KMS-11 (cell line): Measurements from ENCODE around the gene DCLK3.

Source experiments
- H2AFZ ChIP-seq: fragments of 200-600 bp; sonication (generic); 2 replicates; pipeline ENCODE4 v1.6.1; 2016; ENCODE audit warnings: antibody characterized with exemption, mixed run types, low read depth
- H3K27ac ChIP-seq: fragments of 200-600 bp; sonication (generic); 2 replicates; pipeline ENCODE4 v1.6.1; 2016; ENCODE audit warnings: mild to moderate bottlenecking, mixed run types
- H3K27me3 ChIP-seq: fragments of 200-600 bp; sonication (generic); 2 replicates; pipeline ENCODE4 v1.6.1; 2017; ENCODE audit warnings: mild to moderate bottlenecking, low read depth, mixed run types, moderate library complexity; ENCODE audit not compliant: insufficient read depth
- H3K36me3 ChIP-seq: fragments of 200-600 bp; sonication (generic); 2 replicates; pipeline ENCODE4 v1.6.1; 2017; ENCODE audit warnings: mild to moderate bottlenecking, mixed run types; ENCODE audit not compliant: insufficient read depth
- H3K4me1 ChIP-seq: fragments of 200-600 bp; sonication (generic); 2 replicates; pipeline ENCODE4 v1.6.1; 2016; ENCODE audit warnings: mild to moderate bottlenecking, low read depth, mixed run types; ENCODE audit not compliant: poor library complexity, severe bottlenecking
- H3K4me2 ChIP-seq: fragments of 200-600 bp; sonication (generic); 2 replicates; pipeline ENCODE4 v1.7.0; 2016; ENCODE audit warnings: mild to moderate bottlenecking, mixed run types
- H3K4me3 ChIP-seq: fragments of 200-600 bp; sonication (generic); IDR thresholded peaks from 2 replicates; pipeline ENCODE4 v1.6.1; 2017; ENCODE audit warnings: low read depth, low read length, mixed read lengths; ENCODE audit not compliant: insufficient read depth
- H3K79me2 ChIP-seq: fragments of 200-600 bp; sonication (generic); 2 replicates; pipeline ENCODE4 v1.6.1; 2016; ENCODE audit warnings: low read depth, mixed run types; ENCODE audit not compliant: insufficient read depth
- H3K9ac ChIP-seq: fragments of 200-600 bp; sonication (generic); 2 replicates; pipeline ENCODE4 v1.6.1; 2016; ENCODE audit warnings: mild to moderate bottlenecking, mixed run types
- H4K20me1 ChIP-seq: fragments of 200-600 bp; sonication (generic); 2 replicates; pipeline ENCODE4 v1.6.1; 2016; ENCODE audit warnings: mild to moderate bottlenecking, mixed run types; ENCODE audit not compliant: insufficient read depth
- TF ChIP-seq, protein P1 (sequence below): fragments of 200-600 bp; sonication (generic); conservative IDR thresholded peaks from 2 replicates; pipeline ENCODE4 v1.6.1; 2017; ENCODE audit warnings: low read depth, mild to moderate bottlenecking, antibody characterized with exemption, low read length, moderate library complexity, mixed read lengths

Gene DCLK3

GRCh38 chr3:36796161-36796560 lies 31.8 kb upstream of the DCLK3 start:
- TF ChIP-seq, protein P1, sequence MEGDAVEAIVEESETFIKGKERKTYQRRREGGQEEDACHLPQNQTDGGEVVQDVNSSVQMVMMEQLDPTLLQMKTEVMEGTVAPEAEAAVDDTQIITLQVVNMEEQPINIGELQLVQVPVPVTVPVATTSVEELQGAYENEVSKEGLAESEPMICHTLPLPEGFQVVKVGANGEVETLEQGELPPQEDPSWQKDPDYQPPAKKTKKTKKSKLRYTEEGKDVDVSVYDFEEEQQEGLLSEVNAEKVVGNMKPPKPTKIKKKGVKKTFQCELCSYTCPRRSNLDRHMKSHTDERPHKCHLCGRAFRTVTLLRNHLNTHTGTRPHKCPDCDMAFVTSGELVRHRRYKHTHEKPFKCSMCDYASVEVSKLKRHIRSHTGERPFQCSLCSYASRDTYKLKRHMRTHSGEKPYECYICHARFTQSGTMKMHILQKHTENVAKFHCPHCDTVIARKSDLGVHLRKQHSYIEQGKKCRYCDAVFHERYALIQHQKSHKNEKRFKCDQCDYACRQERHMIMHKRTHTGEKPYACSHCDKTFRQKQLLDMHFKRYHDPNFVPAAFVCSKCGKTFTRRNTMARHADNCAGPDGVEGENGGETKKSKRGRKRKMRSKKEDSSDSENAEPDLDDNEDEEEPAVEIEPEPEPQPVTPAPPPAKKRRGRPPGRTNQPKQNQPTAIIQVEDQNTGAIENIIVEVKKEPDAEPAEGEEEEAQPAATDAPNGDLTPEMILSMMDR = no peak
- H3K27me3 ChIP-seq = no peaks in the 10 kb centered on the region
- H3K4me1 ChIP-seq = no peaks in the 10 kb centered on the region
- H4K20me1 ChIP-seq = no peaks in the 10 kb centered on the region
- H3K27ac ChIP-seq = no peak overlapping the region
- no peak overlapping the region for H2AFZ ChIP-seq
- no peaks in the 10 kb centered on the region for H3K79me2 ChIP-seq
- H3K36me3 ChIP-seq = no peaks in the 10 kb centered on the region
- no peak overlapping the region for H3K4me2 ChIP-seq
- H3K4me3 ChIP-seq = no peak overlapping the region
- H3K9ac ChIP-seq = no peak overlapping the region

GRCh38 chr3:36795622-36796021 lies 31.3 kb upstream of the DCLK3 start:
- Histone ChIP-seq H3K79me2 (no peaks in the 10 kb centered on the region), H2AFZ (no peak overlapping the region), H4K20me1 (no peaks in the 10 kb centered on the region), H3K4me3 (no peak overlapping the region), H3K36me3 (no peaks in the 10 kb centered on the region), H3K4me1 (no peaks in the 10 kb centered on the region), H3K27ac (no peak overlapping the region), H3K27me3 (no peaks in the 10 kb centered on the region), H3K9ac (no peak overlapping the region), H3K4me2 (no peak overlapping the region)
- TF ChIP-seq, protein P1 = no peak

GRCh38 chr3:36792342-36792741 lies 28.0 kb upstream of the DCLK3 start:
- no peaks in the 10 kb centered on the region for H3K79me2 ChIP-seq
- H4K20me1 ChIP-seq = no peaks in the 10 kb centered on the region
- no peaks in the 10 kb centered on the region for H3K36me3 ChIP-seq
- H3K4me1 ChIP-seq = no peaks in the 10 kb centered on the region
- H3K9ac ChIP-seq = no peak overlapping the region
- H3K4me2 ChIP-seq = no peak overlapping the region
- no peaks in the 10 kb centered on the region for H3K27me3 ChIP-seq
- TF ChIP-seq, protein P1 = no peak
- no peak overlapping the region for H3K27ac ChIP-seq
- H3K4me3 ChIP-seq = no peak overlapping the region
- H2AFZ ChIP-seq = no peak overlapping the region

- no peak overlapping the region for H3K4me2 ChIP-seq
- H3K27me3 ChIP-seq = no peaks in the 10 kb centered on the region
- TF ChIP-seq, protein P1 = no peak
- no peaks in the 10 kb centered on the region for H3K36me3 ChIP-seq
- H3K27ac ChIP-seq = no peak overlapping the region
- H3K9ac ChIP-seq = no peak overlapping the region
- no peaks in the 10 kb centered on the region for H3K4me1 ChIP-seq
- no peak overlapping the region for H3K4me3 ChIP-seq
- H2AFZ ChIP-seq = no peak overlapping the region
- H3K79me2 ChIP-seq = no peaks in the 10 kb centered on the region
- H4K20me1 ChIP-seq = no peaks in the 10 kb centered on the region
Observed at GRCh38 chr3:36790765-36791164, 26.4 kb upstream of the DCLK3 start.
